Left lobe of liver (tissue), 2 donors: Measurements from ENCODE around the gene TWIST2. TPM values are rescaled to one million over a fixed set of nuclear protein-coding genes. Genes with fewer than 3 reads are reported as not detected.

Experiments used
- ATAC-seq: fragments of 200-7000 bp; cut with Tn5 transposase; one replicate; pipeline ENCODE4 v1.9.1; 2020; ENCODE audit warnings: mild to moderate bottlenecking, moderate library complexity
- DNase-seq: peaks from one replicate; pipeline ENCODE4 v3.0.0-alpha.2; 2020; ENCODE audit warnings: low spot score
- total RNA-seq: library from RNA; stranded (reverse); gene quantifications from one replicate; pipeline ENCODE4 v1.2.1, GENCODE V29; 2021
- donor health status: DM: no; HTN: no; CAD: no; lungs with moderate emphysema.
- donor health status: DM: no; HTN: yes; CAD: no.

The TWIST2 gene
- total RNA-seq, 1 donor from 2014 or later: not detected

GRCh38 chr2:238870261-238870660 lies 22.4 kb downstream of the TWIST2 start:
- DNase-seq: no peak
- ATAC-seq: no peak

DNA sequence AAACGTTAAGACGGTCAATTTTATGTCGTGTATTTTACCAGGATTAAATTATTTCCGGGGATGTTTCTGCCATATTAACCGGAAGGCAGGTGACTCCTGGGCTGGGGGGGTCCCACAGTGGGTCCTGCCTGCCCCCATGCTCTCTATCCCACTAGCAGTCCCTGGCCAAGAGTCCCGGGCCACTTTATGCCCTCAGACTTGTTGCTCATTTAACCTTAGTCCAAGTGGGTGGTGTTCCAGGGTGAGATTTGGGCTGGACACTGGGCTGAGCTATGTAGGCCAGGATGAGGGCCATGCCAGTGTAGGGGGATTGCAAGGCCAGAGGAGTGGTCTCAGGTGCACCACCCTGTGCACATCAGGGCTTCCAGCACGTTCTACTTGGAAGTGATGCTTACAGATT lies 24.1 kb downstream of the TWIST2 start:
- peak; percentile 26 for DNase-seq
- no peak for ATAC-seq

DNA sequence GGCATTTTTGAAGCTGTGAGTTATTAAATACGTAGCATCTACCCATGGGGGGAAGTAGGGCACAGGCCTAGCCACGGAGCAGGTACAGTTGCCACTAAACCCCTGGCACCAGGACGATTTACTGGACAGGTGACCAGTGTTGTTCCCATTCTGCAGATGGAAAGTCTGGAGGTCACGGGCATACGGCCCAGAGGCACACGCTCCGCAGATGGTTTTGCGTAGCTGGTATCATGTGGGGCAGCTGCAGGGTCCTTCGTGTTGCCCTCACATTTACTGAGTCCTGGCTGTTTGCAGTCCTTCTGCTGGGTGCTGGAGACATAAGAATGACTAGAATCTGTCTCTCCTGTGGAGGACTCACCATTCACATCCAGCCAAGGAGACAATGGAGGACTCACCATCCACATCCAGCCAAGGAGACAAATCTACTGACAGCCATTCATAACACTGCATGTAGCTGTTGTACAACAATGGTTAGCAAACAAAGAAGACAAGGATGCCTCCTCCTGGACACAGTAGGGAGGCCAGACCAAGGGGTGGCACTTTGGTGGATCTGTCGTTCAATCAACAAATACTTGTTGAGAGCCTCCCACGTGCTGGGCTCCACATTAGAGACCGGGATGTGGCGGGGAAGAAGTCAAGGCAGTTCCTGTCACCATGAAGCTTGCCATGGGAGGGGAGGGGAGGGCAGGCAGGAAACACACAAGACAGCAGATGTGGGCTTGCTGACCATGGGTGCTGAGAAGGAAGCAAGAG lies 24.9 kb downstream of the TWIST2 start:
- ATAC-seq (no peak), DNase-seq (peak; percentile 27)

DNA sequence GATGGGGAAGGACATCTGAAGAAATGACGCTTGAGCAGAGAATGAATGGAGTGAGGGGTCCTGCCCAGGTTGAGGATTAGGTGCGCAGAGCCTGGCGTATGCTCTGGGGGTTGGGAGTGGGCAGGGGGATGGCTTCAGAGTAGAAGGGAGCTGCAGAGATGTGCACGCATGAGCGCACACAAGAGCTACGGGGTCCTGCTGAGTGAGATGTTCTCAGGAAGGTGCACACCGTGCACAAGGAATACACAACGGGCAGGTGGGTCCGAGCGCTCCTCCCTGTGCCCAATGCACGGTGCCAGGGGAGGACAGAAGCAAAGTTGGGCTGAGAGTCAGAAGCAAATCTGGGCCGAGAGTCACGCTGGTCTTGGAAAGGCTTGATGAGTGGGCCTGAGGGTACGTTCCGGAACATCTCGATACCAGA lies 25.5 kb downstream of the TWIST2 start:
- peak; percentile 30 for DNase-seq
- ATAC-seq: no peak

DNA sequence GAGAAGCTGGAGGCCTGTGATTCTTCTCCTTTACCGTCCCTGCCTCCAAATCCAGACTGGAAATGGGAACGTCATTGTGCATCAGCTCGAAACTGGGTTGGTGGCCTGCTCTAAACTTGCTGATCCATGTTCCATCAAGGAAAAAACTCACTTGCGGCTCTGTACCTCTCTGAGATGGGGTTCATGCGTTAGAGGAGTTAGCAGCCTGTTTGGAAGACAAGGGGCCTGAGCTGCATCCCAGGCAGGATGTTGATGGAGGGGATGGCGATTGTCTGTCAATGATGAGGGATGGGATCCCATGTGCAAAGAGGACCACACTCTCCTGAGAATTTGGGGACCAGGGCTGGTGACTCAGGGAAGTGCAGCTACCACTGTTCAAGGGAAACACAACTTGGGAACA lies 26.0 kb downstream of the TWIST2 start:
- DNase-seq: no peak

GRCh38 chr2:238874330-238875050 lies 26.6 kb downstream of the TWIST2 start:
- ATAC-seq: no peak
- DNase-seq: peak; percentile 26

More for the DNA sequence above, 26.0 kb downstream of the TWIST2 start:
- ATAC-seq: no peak

DNA sequence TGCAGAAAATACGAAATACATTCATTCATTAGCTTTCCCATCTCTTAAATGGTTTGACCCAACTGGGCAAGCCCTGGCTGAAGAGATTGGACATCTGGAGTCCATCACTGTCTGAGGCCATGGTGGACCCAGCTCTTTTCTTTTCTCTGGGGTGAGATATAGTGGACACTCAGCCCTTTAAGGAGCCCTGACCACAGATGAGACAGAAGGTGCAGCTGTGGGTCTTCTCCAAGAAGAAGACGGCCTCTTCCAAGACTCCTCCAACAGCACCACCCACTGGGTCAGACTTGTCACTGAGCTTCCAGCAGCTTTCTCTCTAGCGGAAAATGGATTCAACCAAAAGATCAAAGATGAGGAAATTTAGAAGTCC lies 27.2 kb downstream of the TWIST2 start:
- DNase-seq: no peak
- no peak for ATAC-seq

DNA sequence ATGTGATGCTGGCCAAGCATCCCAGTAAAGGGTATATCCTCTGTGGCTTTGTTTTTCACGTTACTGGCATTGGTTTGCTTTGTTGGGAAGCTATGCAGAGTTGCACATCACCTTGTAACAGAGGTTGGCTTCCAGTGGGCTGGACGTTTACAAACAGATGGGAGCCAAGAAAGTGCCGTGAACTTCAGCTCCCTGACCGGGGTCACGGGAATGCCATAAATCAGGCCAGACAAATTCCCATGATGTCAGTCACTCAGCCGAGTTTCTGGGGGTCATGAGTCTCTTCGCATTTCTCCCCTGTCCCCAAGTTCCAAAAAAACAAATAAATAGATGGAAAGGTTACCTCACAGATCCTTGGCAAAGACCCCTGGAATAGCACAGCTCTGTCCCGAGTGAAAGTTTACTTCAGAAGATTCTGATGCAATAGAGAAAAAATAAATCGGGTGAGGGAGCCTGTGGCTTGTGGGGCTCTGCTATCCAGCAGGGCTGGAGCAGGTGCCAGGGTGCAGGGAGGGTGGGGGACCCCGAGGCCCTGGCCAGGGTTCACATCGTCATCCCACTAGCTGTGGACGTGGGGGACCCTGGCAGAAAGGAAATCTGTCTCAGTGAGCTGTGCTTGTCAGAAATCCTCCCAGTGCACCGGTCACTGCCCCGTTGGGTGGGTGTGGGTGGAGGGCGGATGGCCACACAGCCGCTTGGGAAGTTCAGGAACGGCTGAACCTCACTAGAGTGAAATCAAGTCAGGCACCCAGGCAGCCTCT lies 27.8 kb downstream of the TWIST2 start:
- ATAC-seq (peak; percentile 73), DNase-seq (peak; percentile 36)

GRCh38 chr2:238876232-238876630 lies 28.3 kb downstream of the TWIST2 start:
- DNase-seq (no peak), ATAC-seq (no peak)

DNA sequence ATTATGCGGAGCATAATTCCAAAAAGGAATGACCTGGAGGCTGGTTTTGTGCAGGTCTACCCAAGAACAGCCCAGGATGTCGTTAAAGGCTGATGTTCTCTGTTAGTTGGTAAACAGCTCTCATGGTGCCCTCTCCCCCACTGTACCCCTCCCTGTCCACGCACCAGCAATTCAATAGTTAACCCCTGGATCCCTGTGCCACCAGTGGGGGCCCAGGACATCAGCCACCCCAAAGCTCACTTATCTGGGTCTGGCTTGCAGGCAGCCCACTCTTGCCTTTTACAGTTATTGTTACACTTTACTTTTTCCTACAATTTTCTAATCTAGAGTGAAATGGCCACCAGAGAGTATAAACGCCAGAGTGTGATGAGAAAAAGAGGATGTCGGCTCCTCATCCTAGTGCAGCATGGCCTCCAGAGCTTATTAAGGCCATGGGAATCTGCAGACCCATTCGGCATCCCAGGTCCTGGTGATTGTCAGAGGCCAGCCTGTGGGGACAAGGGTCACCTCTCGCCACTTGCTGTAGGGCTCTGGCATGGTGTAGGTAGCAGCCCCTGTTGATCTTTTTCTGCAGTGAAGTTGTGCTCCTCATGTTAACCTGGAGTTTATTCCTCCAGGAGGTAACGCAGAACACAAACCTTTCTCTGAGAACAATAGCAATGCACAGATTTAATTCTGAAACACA lies 30.3 kb downstream of the TWIST2 start:
- DNase-seq (no peak), ATAC-seq (no peak)

- ATAC-seq: no peak
Observed at GRCh38 chr2:238879043-238879442, 31.2 kb downstream of the TWIST2 start.

DNA sequence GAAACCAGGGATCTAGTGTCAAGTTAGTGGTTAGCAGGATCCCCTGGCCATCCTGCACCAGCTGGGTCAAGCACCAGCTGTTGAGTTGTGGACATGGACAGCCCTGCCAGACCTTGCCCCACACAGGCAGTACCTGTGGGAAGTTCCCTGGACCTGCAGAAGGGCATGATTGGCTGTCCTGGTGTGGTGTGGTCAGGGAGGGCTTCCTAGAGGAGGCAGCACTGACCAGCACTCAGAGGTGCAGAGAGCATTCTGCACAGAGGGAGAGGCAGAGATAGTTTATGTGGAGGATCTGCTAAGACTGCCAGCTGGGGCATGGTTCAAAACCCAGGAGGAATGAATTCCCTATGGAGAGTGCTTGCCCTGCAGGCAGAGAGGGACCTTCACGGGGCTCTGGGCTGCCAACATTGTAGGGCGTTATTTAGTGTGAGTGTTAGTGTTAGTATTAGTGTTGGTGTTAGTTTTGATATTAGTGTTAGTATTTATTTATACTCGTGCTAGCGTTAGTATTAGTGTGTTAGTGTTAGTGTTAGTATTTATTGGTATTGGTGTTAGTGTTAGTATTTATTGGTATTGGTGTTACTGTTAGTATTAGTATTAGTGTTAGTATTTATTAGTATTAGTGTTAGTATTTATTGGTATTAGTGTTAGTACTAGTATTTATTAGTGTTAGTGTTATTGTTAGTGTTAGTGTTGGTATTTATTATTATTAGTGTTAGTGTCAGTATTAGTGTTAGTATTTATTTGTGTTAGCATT lies 31.9 kb downstream of the TWIST2 start:
- ATAC-seq (no peak), DNase-seq (no peak)

More at GRCh38 chr2:238879043-238879442, 31.2 kb downstream of the TWIST2 start:
- DNase-seq: no peak

DNA sequence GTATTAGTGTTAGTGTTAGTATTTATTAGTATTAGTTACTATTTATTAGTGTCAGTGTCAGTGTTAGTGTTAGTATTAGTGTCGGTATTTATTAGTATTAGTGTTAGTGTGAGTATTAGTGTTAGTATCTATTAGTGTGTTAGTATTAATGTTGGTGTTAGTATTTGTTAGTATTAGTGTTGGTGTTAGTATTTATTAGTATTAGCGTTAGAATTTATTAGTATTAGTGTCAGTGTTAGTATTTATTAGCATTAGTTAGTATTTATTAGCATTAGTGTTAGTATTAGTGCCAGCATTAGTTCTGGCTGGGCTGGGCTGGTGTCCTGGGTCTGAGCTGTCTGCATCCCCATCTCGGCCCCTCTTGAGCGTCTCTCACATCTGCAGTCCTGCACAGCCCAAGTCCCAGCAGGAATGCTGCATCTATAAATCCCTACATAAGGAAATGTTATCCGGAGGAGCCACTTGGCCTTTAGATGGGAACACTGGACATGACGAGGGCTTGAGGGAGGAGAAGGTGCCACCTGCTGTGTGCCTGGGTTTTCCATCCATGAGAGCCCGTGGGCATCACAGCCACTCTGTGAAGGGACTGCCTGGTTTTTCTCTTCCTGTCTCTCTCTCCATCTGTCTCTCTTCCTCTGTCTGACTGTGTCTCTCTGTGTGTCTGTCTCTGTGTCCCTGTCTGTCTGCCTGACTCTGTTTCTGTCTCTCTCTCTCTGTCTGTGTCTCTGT lies 33.6 kb downstream of the TWIST2 start:
- no peak for DNase-seq
- no peak for ATAC-seq

- ATAC-seq: no peak
- DNase-seq: no peak
Observed at GRCh38 chr2:238882082-238882755, 34.3 kb downstream of the TWIST2 start.

DNA sequence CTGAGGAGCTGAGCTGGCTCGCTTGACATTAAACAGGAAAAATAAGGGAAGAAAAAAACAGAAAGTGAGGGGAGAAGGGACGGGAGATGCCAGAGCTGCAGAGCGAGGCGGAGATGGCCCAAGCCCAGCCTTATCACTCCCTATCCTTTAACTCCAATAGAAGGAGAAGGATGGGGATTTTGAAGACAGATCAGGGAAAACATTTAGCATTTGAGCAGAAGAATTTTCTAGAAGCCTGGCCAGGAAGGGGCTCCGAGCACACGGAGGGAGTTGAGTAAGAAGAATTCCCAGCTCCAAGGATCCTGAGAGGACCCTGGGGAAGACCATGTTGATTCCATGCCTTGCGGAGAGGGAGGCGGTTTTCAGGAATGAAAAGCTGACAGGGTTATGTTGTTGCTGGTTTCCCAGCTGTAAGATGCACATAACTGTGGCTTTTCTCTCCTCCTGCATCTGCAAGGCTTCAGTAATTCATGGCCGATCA lies 35.6 kb downstream of the TWIST2 start:
- no peak for DNase-seq
- ATAC-seq: no peak

- no peak for ATAC-seq
- no peak for DNase-seq
Observed at GRCh38 chr2:238884122-238884811, 36.4 kb downstream of the TWIST2 start.

GRCh38 chr2:238884812-238885408 lies 37.0 kb downstream of the TWIST2 start:
- ATAC-seq: no peak
- DNase-seq: no peak
